NCI-H2029 treated with DMSO at 0.1 percent for 48 hours (cell line): ENCODE results near the gene SYNC.

Experiments used
- DNase-seq: peaks from one replicate; lab custom pipeline; 2025; lab: John Stamatoyannopoulos, UW

The SYNC gene

DNA sequence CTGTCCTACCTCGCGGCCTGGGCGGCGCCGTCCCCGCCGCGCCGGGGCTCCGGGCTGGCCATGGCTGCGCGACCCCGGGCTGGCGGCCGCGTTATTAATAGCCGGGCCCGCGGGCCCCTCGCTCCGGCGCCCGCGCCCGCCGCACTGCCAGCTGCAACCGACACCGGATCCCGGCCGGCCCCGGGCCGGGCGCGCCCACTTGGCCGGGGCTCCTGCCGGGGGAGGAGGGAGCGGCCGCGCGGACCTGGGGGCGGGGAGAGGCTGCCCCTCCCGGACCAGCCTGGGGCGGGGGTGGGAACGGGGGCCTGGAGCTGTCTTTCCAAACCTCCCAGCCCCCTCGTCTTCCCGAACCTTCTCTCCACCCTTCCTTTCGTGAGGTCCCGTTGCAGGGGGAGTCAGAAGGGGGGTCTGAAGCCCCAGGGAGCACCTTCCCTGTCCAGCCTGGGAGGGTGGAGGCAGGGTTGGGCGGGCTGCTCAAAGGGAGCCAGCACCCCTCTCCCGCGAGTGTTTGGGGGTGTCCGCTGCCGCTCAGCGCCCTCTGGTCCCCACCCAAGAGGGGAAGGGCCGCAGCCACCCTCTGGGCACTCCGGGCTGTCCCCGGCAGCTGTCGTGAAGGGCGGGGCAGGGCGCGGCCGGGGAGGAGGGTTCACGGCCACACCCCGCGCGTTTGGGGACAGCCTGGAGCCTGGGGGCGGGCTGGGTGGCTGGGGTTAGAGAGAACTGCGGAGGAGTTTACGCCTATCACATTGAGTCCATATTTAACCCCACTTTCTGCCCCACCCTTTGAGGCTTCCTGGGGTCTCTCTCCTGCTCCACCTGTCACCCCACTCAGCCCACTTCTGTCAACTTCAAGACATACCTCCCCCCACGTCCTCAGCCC, at the start of gene SYNC:
SYNC (minus strand) TSS at position 172 of the 880 bp plus-strand sequence; CDS start at position 62, 110 bp downstream.
- no peak for DNase-seq

DNA sequence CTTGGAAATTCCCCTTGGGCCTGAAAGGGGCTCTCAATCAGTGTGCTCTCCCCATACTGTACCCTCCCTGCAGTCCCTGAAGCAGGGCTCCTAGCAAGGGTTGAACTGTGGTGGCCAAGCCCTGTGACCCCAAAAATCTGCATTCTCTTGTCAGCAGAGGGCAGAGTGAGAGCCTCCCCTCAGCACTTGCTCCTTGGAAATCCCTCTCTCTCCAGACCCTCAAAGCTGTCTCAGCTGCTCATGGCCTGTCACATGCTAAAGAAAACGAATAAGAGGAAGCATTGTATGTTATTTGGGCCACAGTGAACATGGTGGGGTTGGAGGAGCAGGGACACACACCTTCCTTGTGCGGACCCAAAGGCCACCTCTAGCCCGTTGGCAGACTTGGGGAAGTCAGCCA, 47.2 kb upstream of the SYNC start:
- DNase-seq, result no peak

DNA sequence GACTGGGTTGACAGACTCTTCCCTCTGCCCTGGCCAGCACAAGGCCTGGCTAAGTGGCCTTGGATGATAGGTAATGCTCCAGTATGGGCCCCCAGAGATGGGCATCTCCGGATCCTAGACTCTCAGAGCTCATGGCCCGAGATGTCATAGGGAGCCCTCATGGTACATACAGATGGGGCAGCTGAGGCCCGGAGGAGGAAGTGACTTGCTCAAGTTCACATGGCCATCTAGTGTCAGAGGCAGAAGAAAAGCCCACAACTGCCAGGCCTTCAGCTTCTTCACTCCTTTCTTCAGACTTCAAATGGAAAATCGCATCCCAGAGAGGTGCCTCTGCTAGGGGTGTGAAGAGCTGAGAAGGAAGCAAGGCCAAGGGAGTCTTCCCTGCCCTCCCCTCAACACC, 46.8 kb upstream of the SYNC start:
- DNase-seq, result no peak

DNA sequence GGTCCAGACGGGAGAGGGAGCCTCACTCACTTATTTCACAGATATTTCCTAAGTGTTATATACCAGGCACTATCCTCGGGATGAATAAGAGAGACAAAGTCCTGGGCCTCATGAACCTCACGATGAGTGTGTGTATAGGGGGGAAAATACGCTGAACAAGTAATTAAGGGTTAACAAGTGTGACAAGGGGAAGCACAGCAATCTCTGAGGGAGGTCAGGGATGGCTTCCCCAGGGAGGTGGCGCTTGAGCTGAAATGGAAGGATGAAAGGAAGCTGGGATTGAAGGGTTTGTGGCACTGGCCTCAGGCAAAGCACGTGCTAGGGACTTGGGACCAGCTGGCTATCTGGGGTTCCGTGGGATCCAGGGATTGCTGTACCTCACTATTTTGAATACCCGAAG, 46.4 kb upstream of the SYNC start:
- no peak for DNase-seq

DNA sequence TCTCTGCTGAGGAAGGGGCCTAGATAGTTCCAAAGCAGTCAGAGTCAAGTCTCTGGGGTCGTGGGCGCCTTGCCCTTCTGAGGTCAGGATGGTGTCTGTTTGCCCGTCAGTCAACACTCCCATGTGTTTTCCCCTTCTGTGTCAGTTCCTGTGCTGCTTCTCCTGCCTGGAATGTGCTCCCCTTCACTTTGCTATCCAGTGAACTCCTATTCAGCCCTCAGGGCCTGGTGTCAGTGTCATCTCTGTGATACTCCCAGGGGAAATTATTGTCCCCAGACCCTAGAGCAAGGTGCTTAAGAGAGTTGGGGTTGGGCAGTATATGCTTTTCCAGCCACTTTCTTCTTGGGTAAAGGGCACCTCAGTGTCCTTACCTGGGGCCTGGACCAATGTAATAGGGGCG, 45.8 kb upstream of the SYNC start:
- no peak for DNase-seq

DNA sequence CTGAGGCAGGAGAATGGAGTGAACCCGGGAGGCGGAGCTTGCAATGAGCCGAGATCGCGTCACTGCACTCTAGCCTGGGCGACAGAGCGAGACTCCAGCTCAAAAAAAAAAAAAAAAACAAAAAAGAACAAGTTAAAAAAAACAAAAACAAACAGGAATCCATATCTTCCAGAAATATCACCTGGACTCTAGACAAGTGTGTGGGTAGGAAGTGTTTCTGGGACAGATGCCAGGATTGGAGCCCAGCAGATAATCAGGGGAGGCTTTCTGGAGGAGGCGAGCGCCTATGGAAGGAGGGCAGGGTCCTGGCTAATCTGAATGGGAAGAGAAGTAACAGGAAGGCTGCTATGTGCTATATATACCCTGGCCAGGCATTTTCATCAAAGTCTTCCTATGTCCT, 43.6 kb upstream of the SYNC start:
- DNase-seq, result peak; percentile 67

DNA sequence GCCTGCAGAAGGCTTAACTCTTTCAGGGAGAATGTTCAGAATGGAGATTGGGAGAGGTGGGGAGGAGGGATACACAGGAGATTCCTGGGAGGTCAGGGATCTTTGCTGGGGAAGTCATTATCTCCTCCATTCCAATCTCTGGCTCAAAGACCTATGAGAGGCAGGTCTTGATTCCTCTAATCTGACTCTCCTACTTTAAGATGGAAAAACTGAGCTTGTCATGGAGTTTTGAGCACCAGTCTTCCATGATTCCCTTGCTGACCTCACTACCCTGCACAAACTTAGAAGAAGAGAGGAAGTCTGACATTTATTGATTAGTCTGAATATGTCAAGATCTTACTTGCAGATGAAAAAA, 41.5 kb upstream of the SYNC start:
- DNase-seq, result no peak

DNA sequence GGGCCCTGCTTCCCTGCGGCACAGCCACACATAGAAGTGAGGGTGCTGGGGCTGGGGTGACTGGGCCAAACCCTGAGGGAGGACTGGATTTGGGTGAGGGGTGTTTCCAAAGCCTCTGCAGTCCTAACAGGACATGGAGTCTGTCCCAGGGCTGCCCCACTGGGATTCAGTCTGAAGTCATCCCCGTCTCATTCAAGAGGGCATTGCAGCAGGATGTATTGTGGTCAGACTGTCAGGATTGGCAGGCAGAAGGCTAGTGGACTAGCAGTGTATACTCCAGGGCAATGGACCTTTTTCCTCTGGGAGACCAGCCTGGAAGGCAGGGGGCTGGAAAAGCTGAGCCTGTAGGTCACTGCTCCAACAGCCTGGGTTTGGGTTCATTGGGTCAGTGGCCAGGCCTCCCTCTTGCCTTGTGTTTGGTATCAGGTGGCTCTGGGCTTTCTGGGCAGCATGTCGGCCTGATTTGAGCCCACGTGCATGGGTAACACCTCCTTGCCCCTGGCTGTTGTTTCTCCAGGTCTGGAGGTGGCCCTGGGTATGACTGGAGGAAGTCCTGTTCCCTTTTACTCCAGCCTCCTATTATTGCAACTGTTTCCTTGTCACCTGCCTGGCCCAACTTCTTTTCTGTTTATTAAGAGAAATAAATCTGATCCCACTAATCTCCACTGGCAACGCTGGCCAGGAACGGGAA, 41.0 kb upstream of the SYNC start:
- no peak for DNase-seq

DNA sequence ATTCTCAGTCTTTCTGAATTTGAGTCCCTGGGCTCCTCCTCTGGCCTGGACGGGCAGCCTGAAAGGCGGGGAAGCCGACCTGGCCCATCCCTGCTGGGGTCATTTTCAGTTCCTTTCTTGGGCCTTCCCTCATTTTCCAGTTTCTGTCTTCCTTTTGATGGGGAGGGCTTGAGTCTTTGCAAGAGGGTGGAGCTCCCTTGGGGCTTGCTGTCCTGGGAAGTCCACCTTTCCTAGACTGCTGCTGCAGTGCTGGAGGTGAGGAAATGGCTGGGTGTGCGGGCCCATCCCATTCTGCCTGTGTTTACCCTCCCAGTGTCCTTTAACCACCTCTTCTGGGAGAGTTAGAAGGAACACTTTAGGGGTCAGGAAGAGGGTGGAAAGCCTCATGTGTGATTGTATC, 40.4 kb upstream of the SYNC start:
- DNase-seq, result no peak

DNA sequence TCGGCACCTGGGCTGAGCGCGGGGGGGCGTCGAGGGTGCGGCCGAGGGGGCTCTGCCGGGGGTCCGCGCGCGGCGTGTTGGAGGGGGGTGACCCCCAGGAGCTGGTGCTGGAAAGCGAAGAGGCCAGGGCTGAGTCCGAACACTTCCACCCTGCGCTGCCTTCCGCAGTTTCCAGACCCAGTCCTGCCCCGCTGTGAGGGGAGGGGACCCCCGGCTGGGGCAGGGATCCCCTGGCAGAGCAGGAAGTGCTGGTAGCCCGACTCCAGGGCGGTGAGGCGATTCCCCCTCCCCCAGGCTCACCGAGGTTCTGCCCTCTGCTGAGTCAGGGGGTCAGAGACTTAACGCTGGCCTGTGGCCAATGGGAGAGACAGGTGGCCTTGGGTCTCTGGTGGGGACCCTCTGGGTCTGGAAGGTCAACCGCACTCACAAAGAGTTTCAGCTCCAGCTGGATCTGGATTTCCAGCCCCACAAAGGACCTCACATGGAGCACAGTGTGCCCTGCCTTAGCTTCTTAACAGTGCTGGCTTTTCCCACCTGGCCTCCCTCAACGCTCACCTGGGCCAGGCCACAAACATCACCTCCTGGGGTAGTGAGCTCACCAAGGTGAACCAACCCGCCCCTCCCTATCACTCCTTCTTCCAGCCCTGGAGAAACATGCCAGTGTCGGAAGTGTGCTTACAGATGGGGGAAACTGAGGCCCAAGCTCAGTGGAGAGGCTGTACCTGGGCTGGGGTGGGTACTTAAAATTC, 39.8 kb upstream of the SYNC start:
- DNase-seq, result no peak

DNA sequence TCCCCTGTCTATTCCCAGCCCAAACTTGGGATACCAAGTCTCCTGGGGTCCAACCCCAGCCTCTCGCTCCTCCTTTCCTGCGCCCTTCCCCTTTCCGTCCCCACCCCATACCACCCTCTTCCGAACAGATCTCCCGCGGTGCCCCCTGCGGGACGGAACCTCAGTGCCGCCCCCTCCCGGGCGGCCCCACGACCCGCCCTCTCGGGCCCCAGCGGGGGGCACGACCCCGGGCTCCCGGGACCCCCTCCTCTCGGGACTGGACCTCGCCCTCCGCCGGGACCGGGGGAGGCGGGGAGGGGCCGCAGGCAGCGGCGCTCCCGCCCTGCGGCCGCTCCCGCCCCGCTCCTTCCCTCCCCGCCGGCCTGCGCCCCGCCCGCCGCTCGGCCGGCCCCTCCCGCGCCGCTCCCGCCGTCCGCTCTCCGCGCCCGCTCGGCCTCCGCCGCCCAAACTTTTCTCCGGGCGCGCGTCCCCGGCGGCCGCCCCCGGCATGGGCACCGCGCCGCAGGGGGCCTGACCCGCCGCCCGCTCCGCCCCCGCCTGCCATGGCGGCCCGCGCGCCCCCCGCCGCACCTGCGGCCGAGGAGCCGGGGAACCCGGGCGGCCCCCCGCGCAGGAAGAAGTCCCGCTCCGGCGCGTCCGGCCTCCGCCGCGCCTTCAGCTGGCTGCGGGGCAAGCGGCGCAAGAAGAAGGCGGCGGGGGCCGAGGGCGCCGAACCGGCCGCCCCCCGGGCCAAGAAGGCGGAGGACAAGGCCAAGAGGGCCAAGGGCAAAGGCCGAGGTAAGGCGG, 39.0 kb upstream of the SYNC start:
- DNase-seq, result no peak

DNA sequence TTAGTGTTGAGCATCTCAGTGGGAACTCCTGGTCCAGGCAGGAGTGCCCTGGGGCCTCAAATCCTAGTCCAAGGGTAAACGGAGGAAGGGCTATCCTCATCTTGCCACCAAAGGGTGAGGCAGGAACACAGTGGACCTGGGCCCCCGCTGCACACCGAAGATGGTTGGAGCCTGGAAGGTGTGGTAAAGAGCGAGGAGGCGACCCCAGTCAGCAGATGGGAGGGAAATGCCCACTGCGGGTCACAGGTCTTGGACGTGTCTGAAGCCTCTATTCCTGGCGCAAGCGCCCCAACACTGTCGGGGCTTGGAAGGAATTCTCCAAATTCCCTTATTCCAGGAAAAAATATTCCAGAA, 38.5 kb upstream of the SYNC start:
- DNase-seq, result no peak

DNA sequence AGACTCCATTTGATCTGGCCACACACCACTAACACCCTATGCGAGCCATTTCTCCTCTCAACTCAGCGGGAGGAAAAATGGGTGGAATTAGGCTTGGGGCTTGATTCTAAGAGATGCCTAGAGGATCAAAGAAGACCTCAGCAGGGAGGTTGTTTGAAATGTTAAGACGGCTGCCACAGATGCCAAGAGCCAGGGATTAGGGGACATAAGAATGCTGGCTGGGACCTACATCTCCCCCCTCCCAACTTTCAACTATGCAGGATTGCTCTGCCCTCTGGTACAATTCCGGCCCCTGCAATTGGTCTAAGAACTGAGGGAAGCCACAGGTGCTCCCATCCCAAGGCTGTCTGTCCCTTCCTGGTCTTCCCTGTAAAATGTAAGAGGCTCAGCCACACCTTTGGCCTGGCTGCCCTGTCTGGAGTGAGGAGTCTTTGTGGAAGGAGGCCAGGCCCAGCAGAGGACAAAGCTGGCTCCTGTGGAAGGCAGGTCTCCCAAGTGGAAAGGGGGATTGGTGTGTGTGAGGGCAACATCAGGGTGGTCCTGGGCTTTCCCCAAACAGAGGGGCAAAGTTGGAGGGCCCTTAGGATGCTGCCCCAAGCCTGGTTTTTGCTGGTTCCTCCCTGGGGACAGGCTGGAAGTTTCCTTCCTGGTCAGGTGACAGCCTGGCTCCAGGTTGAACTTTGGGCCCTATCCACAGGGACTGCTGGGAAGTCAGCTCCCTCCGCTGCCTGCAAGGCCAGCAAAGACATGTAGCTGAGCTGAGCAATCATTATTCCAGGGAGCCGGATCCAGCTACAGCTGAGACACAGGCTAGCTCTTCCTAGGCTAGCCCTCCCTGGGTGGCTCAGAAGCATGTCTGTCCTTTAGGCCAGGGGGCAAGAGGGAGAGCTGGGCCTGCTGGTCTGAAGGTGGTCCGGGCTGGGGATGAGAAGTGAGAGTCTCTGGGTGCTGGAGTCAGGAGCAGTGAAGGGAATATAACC, 34.5 kb upstream of the SYNC start:
- DNase-seq, result no peak

DNA sequence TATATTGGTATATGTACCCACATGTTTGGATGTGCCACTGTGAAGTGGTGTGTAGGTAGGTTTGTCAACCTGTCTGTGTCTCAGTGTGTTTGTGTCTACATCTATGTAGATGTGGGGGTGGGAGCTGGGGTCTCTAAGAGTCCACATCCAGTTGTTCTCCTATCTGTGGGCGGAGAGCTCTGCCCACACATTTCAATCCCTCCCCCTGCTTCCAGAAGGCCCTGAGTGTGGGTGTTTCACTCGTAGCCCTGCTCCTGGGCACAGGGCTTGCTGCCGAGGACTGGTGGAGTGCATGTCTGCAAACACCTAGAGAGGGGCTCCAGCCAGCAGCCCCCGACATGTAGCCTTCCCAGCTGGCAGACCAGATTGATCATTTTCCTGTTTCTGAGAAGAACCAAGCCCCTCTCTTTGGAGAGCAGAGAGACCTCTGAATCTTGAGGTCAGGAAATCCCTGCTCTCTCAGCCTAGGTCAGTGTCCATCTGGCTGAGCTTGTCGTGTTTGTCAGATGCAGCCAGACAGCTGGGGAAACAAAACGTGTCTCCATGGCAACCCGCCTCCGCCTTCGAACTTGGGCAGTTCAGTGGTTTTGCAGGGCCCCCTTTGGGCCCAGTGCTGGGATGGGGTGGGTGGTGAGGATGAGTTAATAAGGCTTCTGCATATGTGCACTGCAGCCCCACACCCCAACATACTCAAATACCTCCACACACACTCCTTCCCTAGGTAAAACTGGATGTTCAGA, 31.2 kb upstream of the SYNC start:
- no peak for DNase-seq

DNA sequence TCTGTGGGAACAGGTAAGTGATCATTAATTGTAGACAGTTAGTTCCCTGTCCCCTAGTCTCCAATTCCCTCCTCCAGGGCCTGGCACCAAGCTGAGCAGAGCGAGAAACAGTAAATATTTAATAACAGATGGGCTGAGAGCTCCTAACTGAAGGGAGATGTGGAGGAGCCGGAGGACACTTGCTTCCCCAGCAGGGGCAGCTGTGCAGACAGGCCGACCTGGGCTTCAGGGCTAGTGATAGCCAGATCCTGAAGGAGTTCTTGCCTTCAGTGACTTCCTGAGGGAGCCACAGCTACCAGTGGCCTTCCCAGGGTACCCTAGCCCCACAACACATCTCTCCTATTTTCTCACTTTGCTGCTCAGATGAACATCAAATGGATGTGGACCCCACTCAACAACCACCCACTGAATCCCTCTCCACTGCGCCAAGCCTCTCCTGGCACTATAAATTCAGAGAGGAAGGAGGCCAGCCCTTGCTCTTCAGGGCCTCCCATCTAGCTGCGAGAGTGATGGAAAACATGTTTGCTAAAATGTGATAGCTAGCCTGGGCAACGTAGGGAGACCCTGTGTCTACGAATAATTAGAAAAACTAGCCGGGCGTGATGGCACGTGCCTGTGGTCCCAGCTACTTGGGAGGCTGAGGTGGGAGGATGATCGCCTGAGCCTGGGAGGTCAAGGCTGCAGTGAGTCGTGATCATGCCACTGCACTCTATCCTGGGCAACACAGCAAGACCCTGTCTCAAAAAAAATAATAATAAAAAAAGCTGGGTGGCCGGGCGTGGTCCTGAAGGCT, 26.9 kb upstream of the SYNC start:
- DNase-seq, result no peak

DNA sequence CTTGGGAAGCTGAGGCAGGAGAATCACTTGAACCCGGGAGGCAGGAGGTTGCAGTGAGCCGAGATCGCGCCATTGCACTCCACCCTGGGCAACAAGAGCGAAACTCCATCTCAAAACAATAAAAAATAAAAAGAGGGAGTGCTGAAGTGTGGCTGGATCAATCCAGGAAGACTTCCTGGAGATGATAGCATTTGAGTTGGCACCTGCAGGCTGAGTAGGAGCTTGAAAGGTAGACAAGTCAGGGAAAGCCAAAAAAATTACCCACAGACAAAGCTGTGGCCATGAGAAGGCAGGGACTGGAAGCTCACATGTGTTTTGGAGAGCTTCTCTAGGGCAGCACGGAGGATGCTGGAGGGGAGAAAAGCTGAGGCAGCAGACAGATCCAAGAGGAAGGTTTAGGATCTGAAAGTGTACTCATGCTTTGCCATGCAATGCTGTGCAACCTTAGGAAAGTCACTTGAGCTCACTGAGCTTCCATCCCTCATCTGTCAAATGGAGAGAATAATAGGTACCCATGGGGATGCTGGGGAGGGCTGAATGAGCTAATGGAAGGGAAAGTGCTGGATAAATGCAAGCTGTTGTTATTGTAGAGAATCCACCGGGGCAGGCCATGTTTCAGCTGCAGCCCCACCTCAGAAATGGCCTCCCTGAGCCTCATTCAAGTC, 26.0 kb upstream of the SYNC start:
- DNase-seq, result no peak

DNA sequence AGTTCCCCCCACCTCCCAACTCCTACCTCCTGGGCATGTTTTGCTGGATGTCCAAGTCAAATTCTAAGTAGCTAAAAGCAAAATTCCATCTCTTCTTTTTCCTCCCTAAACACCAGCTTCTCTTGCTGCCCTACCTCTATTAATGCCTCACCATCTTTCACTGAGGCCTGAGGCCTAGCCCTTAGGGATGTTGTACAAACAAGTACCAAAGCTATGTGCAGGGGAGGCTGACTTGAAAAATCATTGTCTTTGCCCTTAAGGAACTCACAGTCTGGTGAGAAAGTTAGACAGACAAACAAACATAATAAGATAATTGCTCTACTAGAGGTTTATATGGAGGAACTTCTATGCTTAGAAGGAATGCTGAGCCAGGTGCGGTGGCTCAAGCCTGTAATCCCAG, 25.3 kb upstream of the SYNC start:
- no peak for DNase-seq

DNA sequence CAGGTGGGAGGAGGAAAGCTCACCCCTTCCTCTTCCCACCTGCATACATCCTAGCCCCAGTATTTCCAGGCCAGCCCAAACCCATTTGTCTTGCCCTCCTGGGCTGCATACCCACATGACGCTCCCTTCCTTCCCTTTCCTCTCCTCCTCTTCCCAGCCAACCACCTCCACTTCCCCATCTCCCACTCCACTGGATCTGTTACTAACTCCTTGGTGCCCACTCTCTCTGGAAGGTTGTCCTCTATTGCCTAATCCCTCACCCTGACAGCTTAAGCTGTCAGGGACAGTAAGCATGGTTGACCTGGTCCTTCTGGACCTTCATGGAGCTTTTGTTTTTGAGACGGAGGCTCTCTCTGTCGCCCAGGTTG, 23.0 kb upstream of the SYNC start:
- DNase-seq, result no peak
